Lung (tissue), 12 donors: ENCODE results near the gene CTU2. TPM values are rescaled to one million over a fixed set of nuclear protein-coding genes. Genes with fewer than 3 reads are reported as not detected.

Experiments
- ATAC-seq: fragments of 200-7000 bp; cut with Tn5 transposase; one replicate; pipeline ENCODE4 v1.9.1; 2020; ENCODE audit warnings: moderate number of reproducible peaks; ENCODE audit not compliant: insufficient read depth, low FRiP score
- DNase-seq, 3 donors: peaks; one replicate each; pipeline ENCODE4 v3.0.0-alpha.2; 2013 to 2017
- H3K27ac ChIP-seq, 2 donors: one replicate each; pipeline ENCODE4 v1.5.1; 2013; ENCODE audit warnings: mild to moderate bottlenecking in 2 of 2, moderate library complexity in 2 of 2, control low read depth in 1 of 2, inconsistent platforms in 1 of 2, low read depth in 1 of 2, low read length in 1 of 2
- H3K27me3 ChIP-seq, 3 donors: one replicate each; pipeline ENCODE4 v1.5.1; 2013; ENCODE audit warnings: low read length in 2 of 3; ENCODE audit not compliant: control insufficient read depth in 3 of 3, insufficient read depth in 3 of 3
- H3K36me3 ChIP-seq, 4 donors: one replicate each; pipeline ENCODE4 v1.5.1; 2013; ENCODE audit warnings: low read length in 4 of 4, mild to moderate bottlenecking in 1 of 4, moderate library complexity in 1 of 4; ENCODE audit not compliant: control insufficient read depth in 4 of 4, insufficient read depth in 4 of 4
- H3K4me1 ChIP-seq, 5 donors: one replicate each; pipeline ENCODE4 v1.5.1; 2013; ENCODE audit warnings: low read length in 5 of 5, mild to moderate bottlenecking in 2 of 5, moderate library complexity in 1 of 5; ENCODE audit not compliant: control insufficient read depth in 5 of 5, insufficient read depth in 5 of 5
- H3K4me3 ChIP-seq: one replicate; pipeline ENCODE4 v1.5.1; 2013; ENCODE audit warnings: mild to moderate bottlenecking, control low read depth, moderate library complexity
- H3K9ac ChIP-seq, 2 donors: one replicate each; pipeline ENCODE4 v1.5.1; 2013; ENCODE audit warnings: low read length in 2 of 2, control low read depth in 1 of 2; ENCODE audit not compliant: insufficient read depth in 1 of 2
- H3K9me3 ChIP-seq, 4 donors: one replicate each; pipeline ENCODE4 v1.5.1; 2013; ENCODE audit warnings: low read length in 3 of 4, mild to moderate bottlenecking in 1 of 4, moderate library complexity in 1 of 4; ENCODE audit not compliant: control insufficient read depth in 4 of 4, insufficient read depth in 3 of 4
- CTCF ChIP-seq: IDR thresholded peaks from 2 replicates; pipeline ENCODE4 v1.5.1; 2012; ENCODE audit warnings: mild to moderate bottlenecking; ENCODE audit errors: control extremely low read depth, extremely low read depth
- WGBS, 2 donors: extraction: QIAGEN DNeasy Blood & Tissue Kit; methylation state at CpG; one replicate each; pipeline ENCODE4 v1.1.7; 2013; 5-methylcytosine and 5-hydroxymethylcytosine counted together
- polyA plus RNA-seq, 2 donors: library from polyadenylated mRNA; stranded (reverse); fragments of 200-250 nt; gene quantifications; one replicate each; pipeline ENCODE4 v1.2.1, GENCODE V29; 2013
- total RNA-seq, 2 donors: library from RNA; depleted of rRNA in 1 of 2; stranded (reverse); fragments of >200 nt in 1 of 2; gene quantifications; one replicate each; pipeline ENCODE4 v1.2.1, GENCODE V29; 2014 to 2021
- donor health status: control.
- donor health status: control.
- donor health status: Bipolar disorder and iron deficiency.
- donor health status: healthy.
- donor health status: DM: yes; HTN: yes; CAD: no.

CTU2 gene
- total and polyA plus RNA-seq, 4 donors = 5.7 to 23.4 (median 18.3) TPM

- H3K36me3 ChIP-seq = peaks cover 0 to 83% (median 13%) of the 10 kb centered on the region in 4 donors
- DNase-seq = no peak
- WGBS, 2 donors = 96 to 98% methylated on average over 19 to 21 of the region's 21 CpGs
- ATAC-seq = no peak
- no peaks in the 10 kb centered on the region for H3K4me1 ChIP-seq
- H3K4me3 ChIP-seq = no peak overlapping the region
- no peaks in the 10 kb centered on the region for H3K27me3 ChIP-seq
- no peak overlapping the region for H3K9ac ChIP-seq
- no peaks in the 10 kb centered on the region for H3K9me3 ChIP-seq
- no peak for TF ChIP-seq CTCF
- no peak overlapping the region for H3K27ac ChIP-seq
These were observed 29.8 kb downstream of the CTU2 start for GRCh38 chr16:88736088-88736487.

GRCh38 chr16:88736496-88736895, 30.2 kb downstream of the CTU2 start:
- no peak for TF ChIP-seq CTCF
- no peak overlapping the region for H3K27ac ChIP-seq
- no peaks in the 10 kb centered on the region for H3K4me1 ChIP-seq
- no peak overlapping the region for H3K9ac ChIP-seq
- no peaks in the 10 kb centered on the region for H3K9me3 ChIP-seq
- H3K27me3 ChIP-seq = no peaks in the 10 kb centered on the region
- no peak overlapping the region for H3K4me3 ChIP-seq
- DNase-seq (no peak), ATAC-seq (no peak)
- 96 to 98% methylated on average over 19 to 21 of the region's 21 CpGs for WGBS, 2 donors
- H3K36me3 ChIP-seq = peaks cover 0 to 83% (median 12%) of the 10 kb centered on the region in 4 donors

GRCh38 chr16:88737298-88738150, 31.2 kb downstream of the CTU2 start:
- ATAC-seq = peak; percentile 81

More at GRCh38 chr16:88737298-88738150, 31.2 kb downstream of the CTU2 start:
- H3K27ac ChIP-seq = no peak overlapping the region
- no peaks in the 10 kb centered on the region for H3K27me3 ChIP-seq
- WGBS, 2 donors = 47 to 49% methylated on average over 42 to 54 of the region's 54 CpGs
- H3K36me3 ChIP-seq = peaks cover 0 to 76% (median 11%) of the 10 kb centered on the region in 4 donors
- no peaks in the 10 kb centered on the region for H3K4me1 ChIP-seq
- no peaks in the 10 kb centered on the region for H3K9me3 ChIP-seq
- H3K4me3 ChIP-seq = no peak overlapping the region
- H3K9ac ChIP-seq = no peak overlapping the region
- DNase-seq = peak; percentile 69 to 81 (median 69)
- TF ChIP-seq CTCF = peak; percentile 88
